Esophagus muscularis mucosa (tissue), 3 donors: ENCODE results near the gene ZFP36L1.

ENCODE experiments used
- CTCF ChIP-seq, 3 experiments: fragments of 200-600 bp in 2 of 3; fragments of 450-650 bp in 1 of 3; sonication (generic) in 2 of 3; IDR thresholded peaks; one replicate each; pipeline ENCODE4 v1.5.1; 2017 to 2019; ENCODE audit warnings: antibody characterized with exemption in 3 of 3, mild to moderate bottlenecking in 2 of 3, moderate library complexity in 1 of 3
- POLR2AphosphoS5 ChIP-seq, 2 donors: sonication (generic); formaldehyde crosslinking; IDR thresholded peaks; one replicate each; pipeline ENCODE4 v1.6.1; 2017; ENCODE audit warnings: antibody characterized with exemption in 2 of 2

- TF ChIP-seq CTCF (IDR thresholded peaks at IDR 0.05) (no peak), POLR2AphosphoS5 (IDR thresholded peaks at IDR 0.05) (no peak)
These were observed 7.1 kb downstream of the ZFP36L1 start for GRCh38 chr14:68785534-68786490.
